LNCAP (cell line): ENCODE data around the gene RNASE1.

Experiments used
- CTCF ChIP-seq: fragments of 450-650 bp; IDR thresholded peaks from 2 replicates; pipeline ENCODE4 v1.5.1; 2017; ENCODE audit warnings: mild to moderate bottlenecking

Gene RNASE1

GRCh38 chr14:20791597-20791996, 11.0 kb downstream of the RNASE1 start:
- no peak for TF ChIP-seq CTCF

GRCh38 chr14:20791187-20791586, 11.5 kb downstream of the RNASE1 start:
- TF ChIP-seq CTCF, result no peak

GRCh38 chr14:20790464-20791116, 12.1 kb downstream of the RNASE1 start:
- no peak for TF ChIP-seq CTCF

GRCh38 chr14:20789230-20789813, 13.3 kb downstream of the RNASE1 start:
- TF ChIP-seq CTCF, result no peak

GRCh38 chr14:20787025-20787424, 15.6 kb downstream of the RNASE1 start:
- no peak for TF ChIP-seq CTCF

- TF ChIP-seq CTCF, result no peak
These were observed 20.3 kb downstream of the RNASE1 start for GRCh38 chr14:20782280-20782890.

GRCh38 chr14:20781803-20782202, 20.8 kb downstream of the RNASE1 start:
- TF ChIP-seq CTCF, result no peak
